ENCODE data around the gene RAB3B. TPM values are rescaled to one million over a fixed set of nuclear protein-coding genes. Genes with fewer than 3 reads are reported as not detected.
A peak's percentile ranks its signal among the peaks of the same experiment; 100 is the strongest.

RAB3B gene
- total RNA-seq, 1 donor from 2014 or later = 32.8 TPM

- Mint-ChIP-seq H3K4me3 (ENCODE audit: unreplicated experiment) (no peak overlapping the region), H3K9me3 (ENCODE audit: low read depth) (no peaks in the 10 kb centered on the region), H3K36me3 (ENCODE audit: low read depth) (no peaks in the 10 kb centered on the region), H3K4me1 (ENCODE audit: low read depth) (peaks cover 58% of the 10 kb centered on the region), H3K27ac (ENCODE audit: unreplicated experiment) (no peak overlapping the region), H3K27me3 (ENCODE audit: low read depth) (no peaks in the 10 kb centered on the region)
- DNase-seq (ENCODE audit: low spot score) = no peak
- TF ChIP-seq CTCF (IDR thresholded peaks at IDR 0.05) = no peak
Observed at GRCh38 chr1:51871351-51871975, 119.0 kb downstream of the RAB3B start.

DNA sequence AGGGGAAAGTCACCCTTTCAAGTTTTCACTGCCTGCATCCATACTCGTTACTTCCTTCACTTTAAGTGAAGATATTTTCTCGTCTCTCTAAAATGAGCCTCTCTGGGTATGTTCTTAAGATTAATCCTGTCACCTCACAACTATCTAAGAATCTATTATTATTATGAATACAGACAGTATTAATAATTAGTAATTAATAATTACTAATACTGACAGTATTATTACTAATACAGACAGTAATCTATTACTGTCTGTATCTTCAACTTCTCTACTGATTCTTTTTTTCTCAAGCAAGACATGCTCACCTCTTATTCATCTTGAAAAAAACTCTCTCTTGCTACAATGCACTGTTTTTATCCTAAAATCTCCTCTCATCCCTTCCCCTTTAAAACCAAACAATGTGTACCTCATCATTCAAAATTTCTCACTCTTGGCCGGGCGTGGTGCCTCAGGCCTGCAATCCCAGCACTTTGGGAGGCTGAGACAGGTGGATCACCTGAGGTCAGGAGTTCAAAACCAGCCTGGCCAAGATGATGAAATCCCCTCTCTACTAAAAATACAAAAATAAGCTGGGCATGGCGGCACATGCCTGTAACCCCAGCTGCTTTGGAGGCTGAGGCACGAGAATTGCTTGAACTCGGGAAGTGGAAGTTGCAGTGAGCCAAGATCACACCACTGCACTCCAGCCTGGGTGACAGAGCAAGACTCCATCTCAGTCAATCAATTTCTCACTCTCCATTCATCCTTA lies 119.7 kb downstream of the RAB3B start:
- H3K27me3 Mint-ChIP-seq (ENCODE audit: low read depth) = no peaks in the 10 kb centered on the region
- H3K9me3 Mint-ChIP-seq (ENCODE audit: low read depth) = no peaks in the 10 kb centered on the region
- DNase-seq (ENCODE audit: low spot score) = no peak
- no peak for TF ChIP-seq CTCF (IDR thresholded peaks at IDR 0.05)
- H3K4me1 Mint-ChIP-seq (ENCODE audit: low read depth) = peaks cover 57% of the 10 kb centered on the region
- peak overlapping the region; percentile 74 for H3K27ac Mint-ChIP-seq (ENCODE audit: unreplicated experiment)
- no peaks in the 10 kb centered on the region for H3K36me3 Mint-ChIP-seq (ENCODE audit: low read depth)
- H3K4me3 Mint-ChIP-seq (ENCODE audit: unreplicated experiment) = no peak overlapping the region

DNA sequence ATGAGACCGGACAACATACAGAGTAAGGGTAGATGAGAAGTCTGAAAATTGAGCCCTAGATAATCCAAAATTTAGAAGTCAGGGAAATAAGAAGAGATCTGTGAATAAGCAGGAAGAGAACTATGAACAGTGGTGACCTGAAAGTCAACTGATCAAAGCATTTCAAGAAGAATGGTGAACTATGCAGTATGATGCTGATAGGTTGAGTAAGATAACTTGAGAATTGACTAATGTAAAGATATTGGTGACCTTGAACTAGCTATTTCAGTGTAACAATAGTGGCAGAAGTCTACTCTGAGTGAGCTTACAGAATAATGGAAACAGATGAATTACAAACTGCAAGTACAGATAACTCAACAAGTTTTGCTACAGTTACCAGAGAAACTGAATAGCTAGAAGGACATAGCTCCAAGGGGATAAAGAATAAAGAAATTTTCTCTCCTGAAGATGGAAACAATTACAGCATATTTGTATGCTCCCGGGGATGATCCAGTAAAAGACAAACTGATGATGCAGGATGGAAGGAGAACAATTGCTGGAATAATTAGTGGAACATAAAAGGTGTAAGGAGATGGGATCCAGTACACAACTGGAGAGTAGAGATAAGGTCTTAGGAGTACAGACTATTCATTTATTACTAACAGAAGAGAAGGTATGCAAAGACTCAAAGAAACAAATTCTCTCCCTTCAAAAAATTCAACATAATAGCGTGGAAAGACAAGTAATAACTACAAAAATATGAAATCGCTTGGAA lies 122.8 kb downstream of the RAB3B start:
- H3K27me3 Mint-ChIP-seq (ENCODE audit: low read depth) = no peaks in the 10 kb centered on the region
- no peaks in the 10 kb centered on the region for H3K36me3 Mint-ChIP-seq (ENCODE audit: low read depth)
- DNase-seq (ENCODE audit: low spot score) = no peak
- H3K4me1 Mint-ChIP-seq (ENCODE audit: low read depth) = peaks cover 41% of the 10 kb centered on the region
- peak overlapping the region; percentile 75 for H3K27ac Mint-ChIP-seq (ENCODE audit: unreplicated experiment)
- H3K9me3 Mint-ChIP-seq (ENCODE audit: low read depth) = no peaks in the 10 kb centered on the region
- no peak for TF ChIP-seq CTCF (IDR thresholded peaks at IDR 0.05)
- H3K4me3 Mint-ChIP-seq (ENCODE audit: unreplicated experiment) = no peak overlapping the region

DNA sequence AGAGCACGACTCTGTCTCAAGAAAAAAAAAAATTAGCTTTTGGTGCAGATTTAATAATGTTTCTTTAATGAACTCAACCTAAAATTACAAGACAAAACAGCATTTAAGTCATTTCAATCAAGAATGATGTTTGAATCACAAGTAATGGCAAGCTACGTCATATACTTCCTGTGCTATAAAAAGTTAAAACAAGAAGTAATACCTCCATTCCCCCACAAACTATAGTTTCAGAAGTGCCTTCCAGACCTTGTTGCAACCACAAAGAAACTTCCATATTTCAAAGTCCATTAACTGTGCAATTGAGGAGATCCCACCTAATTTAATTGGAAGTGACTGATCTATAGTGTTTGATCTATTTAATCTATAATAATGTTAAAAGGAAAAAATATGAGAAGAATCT lies 127.1 kb downstream of the RAB3B start:
- H3K27me3 Mint-ChIP-seq (ENCODE audit: low read depth) = no peaks in the 10 kb centered on the region
- H3K4me1 Mint-ChIP-seq (ENCODE audit: low read depth) = peaks cover 19% of the 10 kb centered on the region
- no peaks in the 10 kb centered on the region for H3K36me3 Mint-ChIP-seq (ENCODE audit: low read depth)
- H3K4me3 Mint-ChIP-seq (ENCODE audit: unreplicated experiment) = no peak overlapping the region
- no peaks in the 10 kb centered on the region for H3K9me3 Mint-ChIP-seq (ENCODE audit: low read depth)
- no peak for TF ChIP-seq CTCF (IDR thresholded peaks at IDR 0.05)
- no peak for DNase-seq (ENCODE audit: low spot score)
- no peak overlapping the region for H3K27ac Mint-ChIP-seq (ENCODE audit: unreplicated experiment)

- no peak for TF ChIP-seq CTCF (IDR thresholded peaks at IDR 0.05)
- H3K4me1 Mint-ChIP-seq (ENCODE audit: low read depth) = peaks cover 3% of the 10 kb centered on the region
- DNase-seq (ENCODE audit: low spot score) = no peak
- no peaks in the 10 kb centered on the region for H3K36me3 Mint-ChIP-seq (ENCODE audit: low read depth)
- no peak overlapping the region for H3K27ac Mint-ChIP-seq (ENCODE audit: unreplicated experiment)
- H3K9me3 Mint-ChIP-seq (ENCODE audit: low read depth) = no peaks in the 10 kb centered on the region
- H3K4me3 Mint-ChIP-seq (ENCODE audit: unreplicated experiment) = no peak overlapping the region
- no peaks in the 10 kb centered on the region for H3K27me3 Mint-ChIP-seq (ENCODE audit: low read depth)
Observed at GRCh38 chr1:51861669-51862068, 128.8 kb downstream of the RAB3B start.

All from chondrocyte (in vitro differentiated cells).